Measurements from ENCODE around the gene TMEM178A. TPM values are rescaled to one million over a fixed set of nuclear protein-coding genes. Genes with fewer than 3 reads are reported as not detected.
A peak's percentile ranks its signal among the peaks of the same experiment; 100 is the strongest.

TMEM178A gene
- total RNA-seq, 4 donors from 2014 or later = 1.6 to 7.5 (median 4.6) TPM

- no peak overlapping the region for H3K27ac ChIP-seq
- 79 to 83% methylated on average over 3 to 4 of the region's 4 CpGs for WGBS, 2 donors (ENCODE audit: low coverage in 1 of 2)
- intact Hi-C loops (cut with DNase I; ENCODE audit: low total_unique reads) = no loop called here
These were observed 30.4 kb downstream of the TMEM178A start for GRCh38 chr2:39696101-39696553.

GRCh38 chr2:39696838-39697237 is 31.1 kb downstream of the TMEM178A start:
- no peak for DNase-seq
- 45 to 50% methylated on average over 1 of the region's 1 CpG for WGBS, 2 donors (ENCODE audit: low coverage in 1 of 2)
- no peak overlapping the region for H3K27ac ChIP-seq

More at GRCh38 chr2:39696101-39696553, 30.4 kb downstream of the TMEM178A start:
- no peak for TF ChIP-seq EP300 (IDR thresholded peaks at IDR 0.05; ENCODE audit: low read depth)
- TF ChIP-seq POLR2AphosphoS5 (IDR thresholded peaks at IDR 0.05) = no peak
- TF ChIP-seq CTCF (IDR thresholded peaks at IDR 0.05) = no peak
- TF ChIP-seq POLR2A (IDR thresholded peaks at IDR 0.05) = no peak
- Histone ChIP-seq H3K4me3 (no peak overlapping the region), H3K9me3 (peaks cover 0 to 3% of the 10 kb centered on the region in 2 donors), H3K36me3 (no peaks in the 10 kb centered on the region), H3K4me1 (no peaks in the 10 kb centered on the region), H3K27me3 (no peaks in the 10 kb centered on the region)
- no peak for DNase-seq
- in situ Hi-C loops (cut with MboI; ENCODE audit: low pct_ligation_motif_present in 1 of 4, low pct_unique_long_range_greater_than_20kb in 1 of 4, low sequenced_read_pairs in 3 of 4) = no loop called here

GRCh38 chr2:39697454-39697853 is 31.7 kb downstream of the TMEM178A start:
- no peak for DNase-seq
- peaks cover 8 to 10% of the 10 kb centered on the region in 2 donors for H3K9me3 ChIP-seq
- intact Hi-C loops (cut with DNase I; ENCODE audit: low total_unique reads) = no loop called here
- H3K4me1 ChIP-seq = no peaks in the 10 kb centered on the region
- no peak overlapping the region for H3K27ac ChIP-seq
- no peaks in the 10 kb centered on the region for H3K36me3 ChIP-seq
- H3K4me3 ChIP-seq = no peak overlapping the region
- H3K27me3 ChIP-seq = no peaks in the 10 kb centered on the region
- 75% methylated on average over 2 of the region's 2 CpGs; no CpG with 5 or more reads in 1 of the 2 donors for WGBS, 2 donors (ENCODE audit: low coverage in 1 of 2)
- TF ChIP-seq EP300 (IDR thresholded peaks at IDR 0.05; ENCODE audit: low read depth) = no peak
- TF ChIP-seq CTCF (IDR thresholded peaks at IDR 0.05) = no peak
- no peak for TF ChIP-seq POLR2AphosphoS5 (IDR thresholded peaks at IDR 0.05)
- no peak for TF ChIP-seq POLR2A (IDR thresholded peaks at IDR 0.05)
- in situ Hi-C loops (cut with MboI; ENCODE audit: low pct_ligation_motif_present in 1 of 4, low pct_unique_long_range_greater_than_20kb in 1 of 4, low sequenced_read_pairs in 3 of 4) = no loop called here

More at GRCh38 chr2:39696838-39697237, 31.1 kb downstream of the TMEM178A start:
- Histone ChIP-seq H3K4me1 (no peaks in the 10 kb centered on the region), H3K9me3 (peaks cover 7 to 8% of the 10 kb centered on the region in 2 donors), H3K27me3 (no peaks in the 10 kb centered on the region), H3K4me3 (no peak overlapping the region), H3K36me3 (no peaks in the 10 kb centered on the region)
- in situ Hi-C loops (cut with MboI; ENCODE audit: low pct_ligation_motif_present in 1 of 4, low pct_unique_long_range_greater_than_20kb in 1 of 4, low sequenced_read_pairs in 3 of 4) = no loop called here
- intact Hi-C loops (cut with DNase I; ENCODE audit: low total_unique reads) = no loop called here
- TF ChIP-seq CTCF (IDR thresholded peaks at IDR 0.05) = peak in 3 of 5 experiments; percentile 17 to 45 (median 19)
- no peak for TF ChIP-seq POLR2AphosphoS5 (IDR thresholded peaks at IDR 0.05)

GRCh38 chr2:39701137-39701536 is 35.4 kb downstream of the TMEM178A start:
- intact Hi-C loops (cut with DNase I; ENCODE audit: low total_unique reads) = no loop called here
- H3K9me3 ChIP-seq = peaks cover 8 to 10% of the 10 kb centered on the region in 2 donors
- TF ChIP-seq POLR2A (IDR thresholded peaks at IDR 0.05) = no peak
- TF ChIP-seq CTCF (IDR thresholded peaks at IDR 0.05) = no peak
- TF ChIP-seq EP300 (IDR thresholded peaks at IDR 0.05; ENCODE audit: low read depth) = no peak
- no peak for TF ChIP-seq POLR2AphosphoS5 (IDR thresholded peaks at IDR 0.05)
- 86 to 94% methylated on average over 1 of the region's 1 CpG for WGBS, 2 donors (ENCODE audit: low coverage in 1 of 2)
- H3K4me3 ChIP-seq = no peak overlapping the region
- no peaks in the 10 kb centered on the region for H3K27me3 ChIP-seq
- H3K36me3 ChIP-seq = no peaks in the 10 kb centered on the region
- in situ Hi-C loops (cut with MboI; ENCODE audit: low pct_ligation_motif_present in 1 of 4, low pct_unique_long_range_greater_than_20kb in 1 of 4, low sequenced_read_pairs in 3 of 4) = loop anchor here in 1 of 4 donors (25.0 kb wide), 1 partner anchor 339 kb away; no protein-coding TSS in a partner anchor
- no peak overlapping the region for H3K27ac ChIP-seq
- DNase-seq = no peak
- no peaks in the 10 kb centered on the region for H3K4me1 ChIP-seq

Measured in transverse colon (tissue), 4 donors.